GM21360 (cell line): ENCODE results near the gene KRTAP10-1.
"Not testable (repeated sequence)": the region's sequence is repeated elsewhere in the genome, so short reads cannot be mapped to it uniquely, and the experiment has no call there.

ENCODE experiments used
- ATAC-seq: cut with Tn5 transposase; IDR thresholded peaks from one replicate; pipeline ENCODE4 v1.9.1; 2021; ENCODE audit warnings: mild to moderate bottlenecking, moderate library complexity; ENCODE audit not compliant: unreplicated experiment

Gene KRTAP10-1

GRCh38 chr21:44539991-44540666 lies at the start of gene KRTAP10-1:
Gene KRTAP10-1, minus strand, starts transcription at chr21:44540195. Its CDS starts 45 bp downstream, at chr21:44540150.
- no peak for ATAC-seq

- ATAC-seq: no peak
Observed at GRCh38 chr21:44589094-44589493, 49.1 kb upstream of the KRTAP10-1 start.

- no peak for ATAC-seq
Observed at GRCh38 chr21:44585892-44586291, 45.9 kb upstream of the KRTAP10-1 start.

- ATAC-seq: no peak
Observed at GRCh38 chr21:44583800-44584147, 43.8 kb upstream of the KRTAP10-1 start.

- no peak for ATAC-seq
Observed at GRCh38 chr21:44583089-44583799, 43.2 kb upstream of the KRTAP10-1 start.

GRCh38 chr21:44582055-44582454 lies 42.1 kb upstream of the KRTAP10-1 start:
- ATAC-seq: no peak

GRCh38 chr21:44581158-44581557 lies 41.2 kb upstream of the KRTAP10-1 start:
- no peak for ATAC-seq

GRCh38 chr21:44580231-44580821 lies 40.3 kb upstream of the KRTAP10-1 start, which contains the start of gene KRTAP10-5:
Gene KRTAP10-5, minus strand, starts transcription at chr21:44580604. Its CDS starts 26 bp downstream, at chr21:44580578.
- ATAC-seq: not testable (repeated sequence)

- no peak for ATAC-seq
Observed at GRCh38 chr21:44579833-44580144, 39.8 kb upstream of the KRTAP10-1 start.

- ATAC-seq: no peak
Observed at GRCh38 chr21:44579056-44579832, 39.2 kb upstream of the KRTAP10-1 start.

- no peak for ATAC-seq
Observed at GRCh38 chr21:44578371-44579055, 38.5 kb upstream of the KRTAP10-1 start.

- no peak for ATAC-seq
Observed at GRCh38 chr21:44576025-44576420, 36.0 kb upstream of the KRTAP10-1 start.

GRCh38 chr21:44575307-44576024 lies 35.5 kb upstream of the KRTAP10-1 start:
- no peak for ATAC-seq

- no peak for ATAC-seq
Observed at GRCh38 chr21:44574457-44575306, 34.7 kb upstream of the KRTAP10-1 start.

- not testable (repeated sequence) for ATAC-seq
Observed at GRCh38 chr21:44573630-44574456, 33.8 kb upstream of the KRTAP10-1 start, which contains the start of gene KRTAP10-4. Gene KRTAP10-4, plus strand, starts transcription at chr21:44573729. Its CDS starts 30 bp downstream, at chr21:44573759.

GRCh38 chr21:44572959-44573583 lies 33.1 kb upstream of the KRTAP10-1 start:
- ATAC-seq: no peak

GRCh38 chr21:44571844-44572782 lies 32.1 kb upstream of the KRTAP10-1 start:
- ATAC-seq: no peak
